Mesothelial cell of epicardium (in vitro differentiated cells): ENCODE data around the gene AFF1. TPM values are rescaled to one million over a fixed set of nuclear protein-coding genes. Genes with fewer than 3 reads are reported as not detected.

ENCODE experiments used
- DNase-seq, 2 experiments: peaks; one replicate each; pipeline ENCODE4 v3.0.0; 2021; ENCODE audit warnings: low spot score in 2 of 2; ENCODE audit not compliant: unreplicated experiment in 2 of 2
- H3K27ac Mint-ChIP-seq: 2 replicates; pipeline ENCODE4 v1.8.0; 2021; ENCODE audit warnings: mixed read lengths
- H3K27me3 Mint-ChIP-seq: 2 replicates; pipeline ENCODE4 v1.8.0; 2021; ENCODE audit warnings: low read depth, mixed read lengths
- H3K36me3 Mint-ChIP-seq: 2 replicates; pipeline ENCODE4 v1.8.0; 2021; ENCODE audit warnings: mixed read lengths
- H3K4me1 Mint-ChIP-seq: 2 replicates; pipeline ENCODE4 v1.8.0; 2021; ENCODE audit warnings: mixed read lengths
- H3K4me3 Mint-ChIP-seq: 2 replicates; pipeline ENCODE4 v1.8.0; 2021; ENCODE audit warnings: mild to moderate bottlenecking, moderate library complexity, mixed read lengths
- H3K9me3 Mint-ChIP-seq: 2 replicates; pipeline ENCODE4 v1.8.0; 2021; ENCODE audit warnings: mixed read lengths
- CTCF ChIP-seq: fragments of 200-600 bp; sonication (generic); IDR thresholded peaks from one replicate; pipeline ENCODE4 v1.5.0; 2021; ENCODE audit warnings: antibody characterized with exemption; ENCODE audit not compliant: unreplicated experiment
- total RNA-seq: library from RNA; stranded (reverse); gene quantifications from 3 replicates; pipeline ENCODE4 v1.2.1, GENCODE V29; 2021

Gene AFF1
- total RNA-seq, 1 donor from 2014 or later, result 18.2 TPM

- TF ChIP-seq CTCF, result no peak
- no peak overlapping the region for H3K4me3 Mint-ChIP-seq
- no peaks in the 10 kb centered on the region for H3K27me3 Mint-ChIP-seq
- no peak overlapping the region for H3K27ac Mint-ChIP-seq
- DNase-seq, result no peak
- no peaks in the 10 kb centered on the region for H3K4me1 Mint-ChIP-seq
- no peaks in the 10 kb centered on the region for H3K36me3 Mint-ChIP-seq
- no peaks in the 10 kb centered on the region for H3K9me3 Mint-ChIP-seq
Measured at GRCh38 chr4:86917212-86918039, 17.4 kb upstream of the AFF1 start.

- Mint-ChIP-seq H3K4me1 (no peaks in the 10 kb centered on the region), H3K9me3 (no peaks in the 10 kb centered on the region), H3K4me3 (no peak overlapping the region), H3K27ac (no peak overlapping the region), H3K36me3 (no peaks in the 10 kb centered on the region), H3K27me3 (no peaks in the 10 kb centered on the region)
- no peak for TF ChIP-seq CTCF
- DNase-seq, result no peak
Measured at GRCh38 chr4:86918539-86919072, 16.2 kb upstream of the AFF1 start.

- Mint-ChIP-seq H3K4me3 (no peak overlapping the region), H3K36me3 (no peaks in the 10 kb centered on the region), H3K27ac (no peak overlapping the region), H3K4me1 (no peaks in the 10 kb centered on the region), H3K27me3 (no peaks in the 10 kb centered on the region), H3K9me3 (no peaks in the 10 kb centered on the region)
- no peak for DNase-seq
- TF ChIP-seq CTCF, result no peak
Measured at GRCh38 chr4:86919561-86920223, 15.1 kb upstream of the AFF1 start.

- Mint-ChIP-seq H3K27ac (no peak overlapping the region), H3K36me3 (peaks cover 4% of the 10 kb centered on the region), H3K27me3 (no peaks in the 10 kb centered on the region), H3K4me3 (no peak overlapping the region), H3K9me3 (peaks cover 6% of the 10 kb centered on the region), H3K4me1 (peaks cover 7% of the 10 kb centered on the region)
- TF ChIP-seq CTCF, result no peak
- no peak for DNase-seq
Measured at GRCh38 chr4:86921608-86922252, 13.1 kb upstream of the AFF1 start.

- H3K27ac Mint-ChIP-seq, result peak overlapping the region; percentile 31
- TF ChIP-seq CTCF, result no peak
- H3K4me3 Mint-ChIP-seq, result no peak overlapping the region
- peaks cover 4% of the 10 kb centered on the region for H3K36me3 Mint-ChIP-seq
- H3K4me1 Mint-ChIP-seq, result peaks cover 10% of the 10 kb centered on the region
- no peaks in the 10 kb centered on the region for H3K27me3 Mint-ChIP-seq
- DNase-seq, result no peak
- peaks cover 6% of the 10 kb centered on the region for H3K9me3 Mint-ChIP-seq
Measured at GRCh38 chr4:86924811-86925210, 10.0 kb upstream of the AFF1 start.
